Fibroblast of lung (primary cell): ENCODE measurements around the gene SH3PXD2A. TPM values are rescaled to one million over a fixed set of nuclear protein-coding genes. Genes with fewer than 3 reads are reported as not detected.

Source experiments
- DNase-seq, 2 donors: peaks; one replicate each; pipeline versions ENCODE4 v3.0.0 to v3.0.0-alpha.2; 2010; ENCODE audit warnings: low read depth in 2 of 2
- H2AFZ ChIP-seq: 2 replicates; pipeline ENCODE4 v1.5.1; 2012; ENCODE audit warnings: low read length, control low read depth, inconsistent platforms
- H3K27ac ChIP-seq: 2 replicates; pipeline ENCODE4 v1.5.1; 2011; ENCODE audit warnings: low read length, control low read depth; ENCODE audit not compliant: insufficient read depth
- H3K27me3 ChIP-seq: 2 replicates; pipeline ENCODE4 v1.5.1; 2011; ENCODE audit warnings: mild to moderate bottlenecking, low read length; ENCODE audit not compliant: control insufficient read depth, insufficient read depth
- H3K36me3 ChIP-seq: 2 replicates; pipeline ENCODE4 v1.5.1; 2011; ENCODE audit warnings: low read length; ENCODE audit not compliant: control insufficient read depth, insufficient read depth
- H3K4me1 ChIP-seq: 2 replicates; pipeline ENCODE4 v1.5.1; 2011; ENCODE audit warnings: low read length; ENCODE audit not compliant: control insufficient read depth, insufficient read depth; ENCODE audit errors: extremely low read depth
- H3K4me2 ChIP-seq: 2 replicates; pipeline ENCODE4 v1.5.1; 2011; ENCODE audit warnings: low read length, control low read depth; ENCODE audit not compliant: insufficient read depth; ENCODE audit errors: extremely low read depth
- H3K4me3 ChIP-seq, 4 experiments: fragments of 200-600 bp in 1 of 4; sonication (generic) in 1 of 4; replicated peaks in 1 of 4; 2 replicates each; pipeline ENCODE4 v1.5.1; 2011 to 2016; ENCODE audit warnings: low read length in 4 of 4, low read depth in 3 of 4, mild to moderate bottlenecking in 3 of 4, control low read depth in 2 of 4, inconsistent platforms in 1 of 4, mixed read lengths in 1 of 4; ENCODE audit not compliant: insufficient read depth in 1 of 4; ENCODE audit errors: control extremely low read depth in 1 of 4
- H3K79me2 ChIP-seq: 2 replicates; pipeline ENCODE4 v1.5.1; 2012; ENCODE audit warnings: mild to moderate bottlenecking, low read length, inconsistent platforms; ENCODE audit not compliant: control insufficient read depth, insufficient read depth
- H3K9ac ChIP-seq: 2 replicates; pipeline ENCODE4 v1.5.1; 2011; ENCODE audit warnings: mild to moderate bottlenecking, low read length, control low read depth; ENCODE audit not compliant: insufficient read depth
- H3K9me3 ChIP-seq: 2 replicates; pipeline ENCODE4 v1.5.1; 2012; ENCODE audit warnings: low read depth, low read length; ENCODE audit not compliant: control insufficient read depth, insufficient read depth
- H4K20me1 ChIP-seq: 2 replicates; pipeline ENCODE4 v1.5.1; 2011; ENCODE audit warnings: low read length; ENCODE audit not compliant: control insufficient read depth, insufficient read depth; ENCODE audit errors: extremely low read depth
- CTCF ChIP-seq, 2 donors: IDR thresholded peaks in 1 of 2; conservative IDR thresholded peaks in 1 of 2; 1 replicate in 1 of 2; 2 replicates in 1 of 2; pipeline ENCODE4 v1.5.1; 2011 to 2012; ENCODE audit warnings: low read length in 2 of 2, control low read depth in 1 of 2, inconsistent platforms in 1 of 2, low read depth in 1 of 2, mild to moderate bottlenecking in 1 of 2
- EZH2 ChIP-seq: IDR thresholded peaks from 2 replicates; pipeline ENCODE4 v1.5.1; 2012; ENCODE audit warnings: low read length, control low read depth, mild to moderate bottlenecking; ENCODE audit errors: missing control alignments
- polyA plus RNA-seq, 2 donors: library from polyadenylated mRNA; depleted of rRNA in 1 of 2; stranded (reverse) in 1 of 2; unstranded in 1 of 2; fragments of >200 nt; gene quantifications; 2 replicates each; pipeline ENCODE4 v1.2.1, GENCODE V29; 2011 to 2012; ENCODE audit warnings: missing spikeins in 1 of 2
- total RNA-seq: library from RNA; depleted of rRNA; stranded (reverse); fragments of >200 nt; gene quantifications from 2 replicates; pipeline ENCODE4 v1.2.1, GENCODE V29; 2014

SH3PXD2A gene
- total and polyA plus RNA-seq, 2 donors (not counting 1 experiment from before 2014, with no cell fraction given), result 25.5 to 33.2 TPM

DNA sequence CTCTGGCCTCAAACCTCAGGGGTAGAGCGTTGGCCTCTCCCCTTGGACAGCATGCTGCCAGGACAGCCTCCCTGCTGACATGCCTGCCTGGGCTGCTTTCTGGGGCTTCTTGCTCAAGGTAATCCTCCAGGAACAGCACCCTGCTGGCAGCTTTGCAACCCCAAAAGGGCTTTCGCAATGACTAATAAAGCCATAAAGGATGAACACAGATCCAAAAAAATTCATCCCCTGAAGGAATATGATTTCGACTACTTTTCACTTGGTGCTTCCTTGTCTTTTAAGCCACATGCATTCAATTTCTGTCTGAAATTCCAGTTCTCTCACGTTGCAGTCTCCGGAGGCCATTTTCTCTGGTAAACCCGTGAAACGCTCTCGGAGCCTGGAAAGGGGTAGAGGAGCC is 15.1 kb upstream of the SH3PXD2A start:
- H3K79me2 ChIP-seq, result no peaks in the 10 kb centered on the region
- H3K27ac ChIP-seq, result no peak overlapping the region
- no peak overlapping the region for H3K4me3 ChIP-seq
- H3K27me3 ChIP-seq, result peaks cover 2% of the 10 kb centered on the region
- H3K9ac ChIP-seq, result no peak overlapping the region
- H2AFZ ChIP-seq, result no peak overlapping the region
- H3K36me3 ChIP-seq, result no peaks in the 10 kb centered on the region
- no peaks in the 10 kb centered on the region for H4K20me1 ChIP-seq
- H3K4me1 ChIP-seq, result no peaks in the 10 kb centered on the region
- no peaks in the 10 kb centered on the region for H3K9me3 ChIP-seq
- H3K4me2 ChIP-seq, result no peak overlapping the region
- DNase-seq, result no peak
- TF ChIP-seq EZH2 (no peak), CTCF (conservative IDR thresholded peaks at IDR 0.05 in 1 of 2, IDR thresholded peaks at IDR 0.05 in 1 of 2; ENCODE audit: low read depth in 1 of 2, low read length in 2 of 2) (no peak)

DNA sequence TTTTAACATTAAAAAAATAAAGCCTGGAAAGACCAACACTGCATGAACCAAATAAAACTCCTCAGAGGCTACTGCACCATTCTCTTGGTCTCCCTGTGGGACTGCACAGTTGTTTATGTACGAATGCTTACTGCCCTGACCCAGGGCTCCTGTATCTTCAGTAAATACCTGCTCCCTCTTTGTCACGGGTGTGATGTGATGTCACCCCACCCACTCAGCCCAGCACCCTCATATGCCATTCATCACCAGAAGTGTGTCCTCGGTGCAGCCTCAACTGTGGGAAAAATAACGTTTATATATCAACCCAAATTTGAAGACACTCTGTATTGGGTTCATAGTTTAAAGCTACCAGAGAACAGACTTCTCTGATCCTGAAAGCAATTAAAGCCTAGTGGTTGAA is 14.0 kb upstream of the SH3PXD2A start:
- TF ChIP-seq CTCF (conservative IDR thresholded peaks at IDR 0.05 in 1 of 2, IDR thresholded peaks at IDR 0.05 in 1 of 2; ENCODE audit: low read depth in 1 of 2, low read length in 2 of 2) (no peak), EZH2 (no peak)
- no peak overlapping the region for H3K4me3 ChIP-seq
- H3K27ac ChIP-seq, result no peak overlapping the region
- H3K9ac ChIP-seq, result no peak overlapping the region
- H3K9me3 ChIP-seq, result no peaks in the 10 kb centered on the region
- H2AFZ ChIP-seq, result no peak overlapping the region
- no peaks in the 10 kb centered on the region for H4K20me1 ChIP-seq
- peaks cover 2% of the 10 kb centered on the region for H3K27me3 ChIP-seq
- H3K4me2 ChIP-seq, result no peak overlapping the region
- H3K36me3 ChIP-seq, result no peaks in the 10 kb centered on the region
- no peaks in the 10 kb centered on the region for H3K79me2 ChIP-seq
- no peaks in the 10 kb centered on the region for H3K4me1 ChIP-seq
- no peak for DNase-seq

- no peaks in the 10 kb centered on the region for H4K20me1 ChIP-seq
- no peaks in the 10 kb centered on the region for H3K9me3 ChIP-seq
- H3K79me2 ChIP-seq, result no peaks in the 10 kb centered on the region
- no peak overlapping the region for H2AFZ ChIP-seq
- no peak overlapping the region for H3K4me3 ChIP-seq
- H3K36me3 ChIP-seq, result no peaks in the 10 kb centered on the region
- no peak for TF ChIP-seq EZH2
- TF ChIP-seq CTCF (conservative IDR thresholded peaks at IDR 0.05 in 1 of 2, IDR thresholded peaks at IDR 0.05 in 1 of 2; ENCODE audit: low read depth in 1 of 2, low read length in 2 of 2), result no peak
- H3K9ac ChIP-seq, result no peak overlapping the region
- H3K4me1 ChIP-seq, result no peaks in the 10 kb centered on the region
- no peak for DNase-seq
- no peak overlapping the region for H3K4me2 ChIP-seq
- peaks cover 2% of the 10 kb centered on the region for H3K27me3 ChIP-seq
- no peak overlapping the region for H3K27ac ChIP-seq
Observed at GRCh38 chr10:103868200-103868599, 12.8 kb upstream of the SH3PXD2A start.
